ENCODE results near the gene RBPMS2.
"Not testable (repeated sequence)": the region's sequence is repeated elsewhere in the genome, so short reads cannot be mapped to it uniquely, and the experiment has no call there.

DNA sequence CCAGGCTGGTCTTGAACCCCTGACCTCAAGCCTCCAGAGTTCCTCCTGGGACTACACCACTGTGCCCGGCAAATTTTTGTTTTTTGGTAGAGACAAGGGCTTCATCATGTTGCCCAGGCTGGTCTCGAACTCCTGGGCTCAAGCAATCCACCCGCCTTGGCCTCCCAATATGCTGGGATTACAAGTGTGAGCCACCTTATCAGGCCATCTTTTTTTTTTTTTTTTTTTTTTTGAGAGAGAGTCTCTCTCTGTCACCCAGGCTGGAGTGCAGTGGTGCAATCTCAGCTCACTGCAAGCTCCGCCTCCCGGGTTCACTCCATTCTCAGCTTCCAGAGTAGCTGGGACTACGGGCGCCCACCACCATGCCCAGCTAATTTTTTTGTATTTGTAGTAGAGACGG, 38.9 kb upstream of the RBPMS2 start:
- not testable (repeated sequence) for TF ChIP-seq ZC3H11A (IDR thresholded peaks at IDR 0.05); EP300 (IDR thresholded peaks at IDR 0.05); TP53 (CRISPR knock-in tag; IDR thresholded peaks at IDR 0.05); CHD4 (IDR thresholded peaks at IDR 0.05; ENCODE audit: borderline replicate concordance); JUN (IDR thresholded peaks at IDR 0.05); SMC3 (IDR thresholded peaks at IDR 0.05); POLR2A (IDR thresholded peaks at IDR 0.05; ENCODE audit: low read length); ZSCAN20 (CRISPR knock-in tag; IDR thresholded peaks at IDR 0.05); NR3C1 (IDR thresholded peaks at IDR 0.05); HDAC2 (IDR thresholded peaks at IDR 0.05)
- TF ChIP-seq, protein P1, sequence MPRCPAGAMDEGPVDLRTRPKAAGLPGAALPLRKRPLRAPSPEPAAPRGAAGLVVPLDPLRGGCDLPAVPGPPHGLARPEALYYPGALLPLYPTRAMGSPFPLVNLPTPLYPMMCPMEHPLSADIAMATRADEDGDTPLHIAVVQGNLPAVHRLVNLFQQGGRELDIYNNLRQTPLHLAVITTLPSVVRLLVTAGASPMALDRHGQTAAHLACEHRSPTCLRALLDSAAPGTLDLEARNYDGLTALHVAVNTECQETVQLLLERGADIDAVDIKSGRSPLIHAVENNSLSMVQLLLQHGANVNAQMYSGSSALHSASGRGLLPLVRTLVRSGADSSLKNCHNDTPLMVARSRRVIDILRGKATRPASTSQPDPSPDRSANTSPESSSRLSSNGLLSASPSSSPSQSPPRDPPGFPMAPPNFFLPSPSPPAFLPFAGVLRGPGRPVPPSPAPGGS (IDR thresholded peaks at IDR 0.05) = not testable (repeated sequence)
- TF ChIP-seq, protein P2, sequence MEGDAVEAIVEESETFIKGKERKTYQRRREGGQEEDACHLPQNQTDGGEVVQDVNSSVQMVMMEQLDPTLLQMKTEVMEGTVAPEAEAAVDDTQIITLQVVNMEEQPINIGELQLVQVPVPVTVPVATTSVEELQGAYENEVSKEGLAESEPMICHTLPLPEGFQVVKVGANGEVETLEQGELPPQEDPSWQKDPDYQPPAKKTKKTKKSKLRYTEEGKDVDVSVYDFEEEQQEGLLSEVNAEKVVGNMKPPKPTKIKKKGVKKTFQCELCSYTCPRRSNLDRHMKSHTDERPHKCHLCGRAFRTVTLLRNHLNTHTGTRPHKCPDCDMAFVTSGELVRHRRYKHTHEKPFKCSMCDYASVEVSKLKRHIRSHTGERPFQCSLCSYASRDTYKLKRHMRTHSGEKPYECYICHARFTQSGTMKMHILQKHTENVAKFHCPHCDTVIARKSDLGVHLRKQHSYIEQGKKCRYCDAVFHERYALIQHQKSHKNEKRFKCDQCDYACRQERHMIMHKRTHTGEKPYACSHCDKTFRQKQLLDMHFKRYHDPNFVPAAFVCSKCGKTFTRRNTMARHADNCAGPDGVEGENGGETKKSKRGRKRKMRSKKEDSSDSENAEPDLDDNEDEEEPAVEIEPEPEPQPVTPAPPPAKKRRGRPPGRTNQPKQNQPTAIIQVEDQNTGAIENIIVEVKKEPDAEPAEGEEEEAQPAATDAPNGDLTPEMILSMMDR (IDR thresholded peaks at IDR 0.05) = not testable (repeated sequence)
- TF ChIP-seq, protein P3, sequence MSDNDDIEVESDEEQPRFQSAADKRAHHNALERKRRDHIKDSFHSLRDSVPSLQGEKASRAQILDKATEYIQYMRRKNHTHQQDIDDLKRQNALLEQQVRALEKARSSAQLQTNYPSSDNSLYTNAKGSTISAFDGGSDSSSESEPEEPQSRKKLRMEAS (IDR thresholded peaks at IDR 0.05) = not testable (repeated sequence)
- TF ChIP-seq, protein P4, sequence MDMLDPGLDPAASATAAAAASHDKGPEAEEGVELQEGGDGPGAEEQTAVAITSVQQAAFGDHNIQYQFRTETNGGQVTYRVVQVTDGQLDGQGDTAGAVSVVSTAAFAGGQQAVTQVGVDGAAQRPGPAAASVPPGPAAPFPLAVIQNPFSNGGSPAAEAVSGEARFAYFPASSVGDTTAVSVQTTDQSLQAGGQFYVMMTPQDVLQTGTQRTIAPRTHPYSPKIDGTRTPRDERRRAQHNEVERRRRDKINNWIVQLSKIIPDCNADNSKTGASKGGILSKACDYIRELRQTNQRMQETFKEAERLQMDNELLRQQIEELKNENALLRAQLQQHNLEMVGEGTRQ (IDR thresholded peaks at IDR 0.05) = not testable (repeated sequence)
